Rectal smooth muscle tissue (tissue), 1 donor: Measurements from ENCODE around the gene PRKCE.

Source experiments
- H3K27ac ChIP-seq: one replicate; pipeline ENCODE4 v1.7.0; 2013; ENCODE audit warnings: low read depth, low read length, inconsistent platforms
- H3K27me3 ChIP-seq: one replicate; pipeline ENCODE4 v1.7.0; 2013; ENCODE audit warnings: low read length; ENCODE audit not compliant: control insufficient read depth, insufficient read depth
- H3K36me3 ChIP-seq: one replicate; pipeline ENCODE4 v1.7.0; 2013; ENCODE audit warnings: low read length; ENCODE audit not compliant: control insufficient read depth, insufficient read depth
- H3K4me1 ChIP-seq: one replicate; pipeline ENCODE4 v1.7.0; 2013; ENCODE audit warnings: low read length; ENCODE audit not compliant: control insufficient read depth, insufficient read depth
- H3K4me3 ChIP-seq: one replicate; pipeline ENCODE4 v1.7.0; 2013; ENCODE audit warnings: low read length
- H3K9ac ChIP-seq: one replicate; pipeline ENCODE4 v1.7.0; 2013; ENCODE audit warnings: low read length

The PRKCE gene

GRCh38 chr2:46062637-46063412 lies 411.4 kb downstream of the PRKCE start:
- Histone ChIP-seq H3K4me1 (peaks cover 2% of the 10 kb centered on the region), H3K4me3 (no peak overlapping the region), H3K9ac (no peak overlapping the region), H3K36me3 (no peaks in the 10 kb centered on the region), H3K27me3 (no peaks in the 10 kb centered on the region), H3K27ac (no peak overlapping the region)

GRCh38 chr2:46064396-46064795 lies 412.9 kb downstream of the PRKCE start:
- no peaks in the 10 kb centered on the region for H3K27me3 ChIP-seq
- H3K36me3 ChIP-seq: no peaks in the 10 kb centered on the region
- H3K4me1 ChIP-seq: peaks cover 2% of the 10 kb centered on the region
- no peak overlapping the region for H3K4me3 ChIP-seq
- no peak overlapping the region for H3K27ac ChIP-seq
- H3K9ac ChIP-seq: no peak overlapping the region

- Histone ChIP-seq H3K27ac (no peak overlapping the region), H3K36me3 (no peaks in the 10 kb centered on the region), H3K4me1 (peaks cover 2% of the 10 kb centered on the region), H3K27me3 (no peaks in the 10 kb centered on the region), H3K9ac (no peak overlapping the region), H3K4me3 (no peak overlapping the region)
Measured at GRCh38 chr2:46065152-46065551, 413.7 kb downstream of the PRKCE start.

- Histone ChIP-seq H3K9ac (no peak overlapping the region), H3K27ac (no peak overlapping the region), H3K27me3 (no peaks in the 10 kb centered on the region), H3K4me1 (peaks cover 2% of the 10 kb centered on the region), H3K36me3 (no peaks in the 10 kb centered on the region), H3K4me3 (no peak overlapping the region)
Measured at GRCh38 chr2:46066116-46066515, 414.6 kb downstream of the PRKCE start.

GRCh38 chr2:46066601-46067000 lies 415.1 kb downstream of the PRKCE start:
- Histone ChIP-seq H3K9ac (no peak overlapping the region), H3K27ac (no peak overlapping the region), H3K4me1 (peaks cover 2% of the 10 kb centered on the region), H3K27me3 (no peaks in the 10 kb centered on the region), H3K4me3 (no peak overlapping the region), H3K36me3 (no peaks in the 10 kb centered on the region)

GRCh38 chr2:46067062-46067461 lies 415.6 kb downstream of the PRKCE start:
- H3K9ac ChIP-seq: no peak overlapping the region
- no peak overlapping the region for H3K4me3 ChIP-seq
- H3K27ac ChIP-seq: no peak overlapping the region
- no peaks in the 10 kb centered on the region for H3K36me3 ChIP-seq
- peaks cover 2% of the 10 kb centered on the region for H3K4me1 ChIP-seq
- no peaks in the 10 kb centered on the region for H3K27me3 ChIP-seq

GRCh38 chr2:46067501-46068305 lies 416.2 kb downstream of the PRKCE start:
- Histone ChIP-seq H3K4me1 (peaks cover 2% of the 10 kb centered on the region), H3K4me3 (no peak overlapping the region), H3K27me3 (no peaks in the 10 kb centered on the region), H3K27ac (no peak overlapping the region), H3K9ac (no peak overlapping the region), H3K36me3 (no peaks in the 10 kb centered on the region)

GRCh38 chr2:46068636-46069035 lies 417.2 kb downstream of the PRKCE start:
- no peak overlapping the region for H3K27ac ChIP-seq

GRCh38 chr2:46071074-46071473 lies 419.6 kb downstream of the PRKCE start:
- H3K4me1 ChIP-seq: no peaks in the 10 kb centered on the region

More at GRCh38 chr2:46068636-46069035, 417.2 kb downstream of the PRKCE start:
- Histone ChIP-seq H3K4me3 (no peak overlapping the region), H3K36me3 (no peaks in the 10 kb centered on the region), H3K9ac (no peak overlapping the region), H3K27me3 (no peaks in the 10 kb centered on the region), H3K4me1 (no peaks in the 10 kb centered on the region)

GRCh38 chr2:46072101-46072820 lies 420.8 kb downstream of the PRKCE start:
- no peak overlapping the region for H3K27ac ChIP-seq
- no peak overlapping the region for H3K9ac ChIP-seq
- H3K4me1 ChIP-seq: no peaks in the 10 kb centered on the region
- H3K4me3 ChIP-seq: no peak overlapping the region
- H3K27me3 ChIP-seq: no peaks in the 10 kb centered on the region
- H3K36me3 ChIP-seq: no peaks in the 10 kb centered on the region

More at GRCh38 chr2:46071074-46071473, 419.6 kb downstream of the PRKCE start:
- H3K27ac ChIP-seq: no peak overlapping the region
- H3K9ac ChIP-seq: no peak overlapping the region
- no peak overlapping the region for H3K4me3 ChIP-seq
- H3K36me3 ChIP-seq: no peaks in the 10 kb centered on the region
- no peaks in the 10 kb centered on the region for H3K27me3 ChIP-seq

GRCh38 chr2:46073540-46074046 lies 422.1 kb downstream of the PRKCE start:
- Histone ChIP-seq H3K36me3 (no peaks in the 10 kb centered on the region), H3K4me3 (no peak overlapping the region), H3K9ac (no peak overlapping the region), H3K27me3 (no peaks in the 10 kb centered on the region), H3K27ac (no peak overlapping the region), H3K4me1 (no peaks in the 10 kb centered on the region)

GRCh38 chr2:46074501-46074900 lies 423.0 kb downstream of the PRKCE start:
- no peaks in the 10 kb centered on the region for H3K4me1 ChIP-seq
- no peaks in the 10 kb centered on the region for H3K36me3 ChIP-seq
- no peaks in the 10 kb centered on the region for H3K27me3 ChIP-seq
- no peak overlapping the region for H3K27ac ChIP-seq
- no peak overlapping the region for H3K4me3 ChIP-seq
- no peak overlapping the region for H3K9ac ChIP-seq
